SK-N-SH (cell line): ENCODE measurements around the gene OR1M1.

Source experiments
- CHD2 ChIP-seq: fragments of 150-350 bp; IDR thresholded peaks from 2 replicates; pipeline ENCODE4 v1.6.1; 2018; ENCODE audit warnings: low read length; ENCODE audit not compliant: partially characterized antibody
- CTCF ChIP-seq: fragments of 200-600 bp; sonication (generic); IDR thresholded peaks from 2 replicates; pipeline ENCODE4 v1.6.1; 2017; ENCODE audit warnings: antibody characterized with exemption, mild to moderate bottlenecking, moderate library complexity
- EP300 ChIP-seq, 2 experiments: IDR thresholded peaks; 2 replicates each; pipeline versions ENCODE4 v1.4.0 to v1.6.1; 2012; ENCODE audit warnings: borderline replicate concordance in 1 of 2, low read depth in 1 of 2, low read length in 1 of 2
- FOSL2 ChIP-seq: IDR thresholded peaks from 2 replicates; pipeline ENCODE4 v1.4.0; 2012; ENCODE audit warnings: low read depth, mild to moderate bottlenecking, moderate library complexity, borderline replicate concordance
- MAX ChIP-seq: IDR thresholded peaks from 2 replicates; pipeline ENCODE4 v1.4.0; 2012; ENCODE audit warnings: low read depth
- NRF1 ChIP-seq: IDR thresholded peaks from 2 replicates; pipeline ENCODE4 v1.6.1; 2012; ENCODE audit warnings: low read depth, mild to moderate bottlenecking, low read length
- RCOR1 ChIP-seq: fragments of 150-350 bp; IDR thresholded peaks from 2 replicates; pipeline ENCODE4 v1.6.1; 2017; ENCODE audit warnings: antibody characterized with exemption, low read length
- RFX5 ChIP-seq: IDR thresholded peaks from 2 replicates; pipeline ENCODE4 v1.6.1; 2012; ENCODE audit warnings: mild to moderate bottlenecking, improper control_type of control experiment, low read length
- SMC3 ChIP-seq: IDR thresholded peaks from 2 replicates; pipeline ENCODE4 v1.6.1; 2012; ENCODE audit warnings: low read depth, low read length, improper control_type of control experiment
- USF2 ChIP-seq: fragments of 150-350 bp; IDR thresholded peaks from 2 replicates; pipeline ENCODE4 v1.6.1; 2017; ENCODE audit warnings: antibody characterized with exemption, low read length, low read depth, borderline replicate concordance

GRCh38 chr19:9070066-9070465 lies 16.8 kb upstream of the OR1M1 start:
- TF ChIP-seq CTCF (no peak), RCOR1 (no peak), NRF1 (no peak), FOSL2 (no peak), CHD2 (no peak), EP300 (IDR thresholded peaks at IDR 0.05; ENCODE audit: borderline replicate concordance in 1 of 2, low read depth in 1 of 2, low read length in 1 of 2) (no peak), SMC3 (no peak), MAX (no peak), RFX5 (no peak), USF2 (no peak)
